ENCODE data around the gene TMEM150B. TPM values are rescaled to one million over a fixed set of nuclear protein-coding genes. Genes with fewer than 3 reads are reported as not detected.

TMEM150B gene
- polyA plus RNA-seq, 1 of the 3 experiments (the other 2 are of a cell fraction), result not detected

GRCh38 chr19:55373306-55373992 lies 48.3 kb upstream of the TMEM150B start:
- Histone ChIP-seq H3K79me2 (ENCODE audit: insufficient read depth) (peaks cover 14% of the 10 kb centered on the region), H3K4me3 (ENCODE audit: low read depth in 2 of 2, low read length in 1 of 2) (no peak overlapping the region), H3K9me3 (no peaks in the 10 kb centered on the region), H3K27ac (ENCODE audit: low read depth in 2 of 2, low read length in 1 of 2) (peak overlapping the region in 1 of 2 experiments; percentile 46; a peak in 2 of 4 replicates), H2AFZ (ENCODE audit: low read depth) (peak overlapping the region; percentile 72; the same call in 1 of the 2 replicates), H4K20me1 (ENCODE audit: insufficient read depth) (no peaks in the 10 kb centered on the region), H3K4me2 (peak overlapping the region; percentile 60; the same call in 1 of the 2 replicates), H3K36me3 (replicated peaks in 1 of 2; ENCODE audit: control insufficient read depth in 1 of 2, insufficient read depth in 2 of 2, low read length in 1 of 2) (no peaks in the 10 kb centered on the region), H3K9me2 (no peaks in the 10 kb centered on the region), H3F3A (replicated peaks; ENCODE audit: insufficient read depth) (peaks cover 20% of the 10 kb centered on the region), H3K4me1 (ENCODE audit: control insufficient read depth in 1 of 2, insufficient read depth in 2 of 2, low read depth in 1 of 2, low read length in 1 of 2) (peaks cover 24 to 28% of the 10 kb centered on the region in 2 experiments; a peak in 3 of 4 replicates), H3K9ac (peak overlapping the region; percentile 11; the same call in 1 of the 2 replicates), H3K27me3 (ENCODE audit: insufficient read depth) (no peaks in the 10 kb centered on the region)
- POLR2A ChIA-PET, result no interaction called here
- TF ChIP-seq, protein P1, sequence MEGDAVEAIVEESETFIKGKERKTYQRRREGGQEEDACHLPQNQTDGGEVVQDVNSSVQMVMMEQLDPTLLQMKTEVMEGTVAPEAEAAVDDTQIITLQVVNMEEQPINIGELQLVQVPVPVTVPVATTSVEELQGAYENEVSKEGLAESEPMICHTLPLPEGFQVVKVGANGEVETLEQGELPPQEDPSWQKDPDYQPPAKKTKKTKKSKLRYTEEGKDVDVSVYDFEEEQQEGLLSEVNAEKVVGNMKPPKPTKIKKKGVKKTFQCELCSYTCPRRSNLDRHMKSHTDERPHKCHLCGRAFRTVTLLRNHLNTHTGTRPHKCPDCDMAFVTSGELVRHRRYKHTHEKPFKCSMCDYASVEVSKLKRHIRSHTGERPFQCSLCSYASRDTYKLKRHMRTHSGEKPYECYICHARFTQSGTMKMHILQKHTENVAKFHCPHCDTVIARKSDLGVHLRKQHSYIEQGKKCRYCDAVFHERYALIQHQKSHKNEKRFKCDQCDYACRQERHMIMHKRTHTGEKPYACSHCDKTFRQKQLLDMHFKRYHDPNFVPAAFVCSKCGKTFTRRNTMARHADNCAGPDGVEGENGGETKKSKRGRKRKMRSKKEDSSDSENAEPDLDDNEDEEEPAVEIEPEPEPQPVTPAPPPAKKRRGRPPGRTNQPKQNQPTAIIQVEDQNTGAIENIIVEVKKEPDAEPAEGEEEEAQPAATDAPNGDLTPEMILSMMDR (IDR thresholded peaks at IDR 0.05), result no peak
- TF ChIP-seq, protein P2, sequence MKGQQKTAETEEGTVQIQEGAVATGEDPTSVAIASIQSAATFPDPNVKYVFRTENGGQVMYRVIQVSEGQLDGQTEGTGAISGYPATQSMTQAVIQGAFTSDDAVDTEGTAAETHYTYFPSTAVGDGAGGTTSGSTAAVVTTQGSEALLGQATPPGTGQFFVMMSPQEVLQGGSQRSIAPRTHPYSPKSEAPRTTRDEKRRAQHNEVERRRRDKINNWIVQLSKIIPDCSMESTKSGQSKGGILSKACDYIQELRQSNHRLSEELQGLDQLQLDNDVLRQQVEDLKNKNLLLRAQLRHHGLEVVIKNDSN (IDR thresholded peaks at IDR 0.05; ENCODE audit: borderline replicate concordance, low read depth), result no peak
- TF ChIP-seq USF2 (IDR thresholded peaks at IDR 0.05; ENCODE audit: borderline replicate concordance, low read depth, low read length) (no peak), MEF2A (IDR thresholded peaks at IDR 0.05; ENCODE audit: borderline replicate concordance, low read depth) (no peak), SMC3 (IDR thresholded peaks at IDR 0.05; ENCODE audit: low read depth, low read length) (no peak), RXRA (IDR thresholded peaks at IDR 0.05; ENCODE audit: borderline replicate concordance, low read depth) (no peak), NRF1 (IDR thresholded peaks at IDR 0.05; ENCODE audit: low read depth, low read length) (no peak), GATA2 (CRISPR knock-in tag; IDR thresholded peaks at IDR 0.05) (no peak), FOXJ3 (CRISPR knock-in tag; IDR thresholded peaks at IDR 0.05) (no peak), POLR2AphosphoS5 (IDR thresholded peaks at IDR 0.05; ENCODE audit: low read depth, low read length) (no peak), IRF3 (IDR thresholded peaks at IDR 0.05; ENCODE audit: low read depth, low read length) (no peak)
- TF ChIP-seq, protein P3, sequence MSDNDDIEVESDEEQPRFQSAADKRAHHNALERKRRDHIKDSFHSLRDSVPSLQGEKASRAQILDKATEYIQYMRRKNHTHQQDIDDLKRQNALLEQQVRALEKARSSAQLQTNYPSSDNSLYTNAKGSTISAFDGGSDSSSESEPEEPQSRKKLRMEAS (IDR thresholded peaks at IDR 0.05; ENCODE audit: low read depth), result no peak
- WGBS (ENCODE audit: low lambda C conversion rate), result 71% methylated on average over 8 of the region's 9 CpGs
- DNase-seq, result no peak
- CTCF ChIA-PET, result interaction anchor here (0.6 to 3.1 kb wide), 4 partner anchors 10 to 249 kb away, joined by 3 to 12 read pairs (median 3); partner anchors contain the start of gene TMEM238
